Ammon's horn (tissue), 1 donor: Measurements from ENCODE around the gene ENPP1.
"Not testable (repeated sequence)": the region's sequence is repeated elsewhere in the genome, so short reads cannot be mapped to it uniquely, and the experiment has no call there.

Experiments used
- DNase-seq: peaks from one replicate; pipeline ENCODE4 v3.0.0-alpha.2; 2016; ENCODE audit warnings: low spot score

Gene ENPP1

DNA sequence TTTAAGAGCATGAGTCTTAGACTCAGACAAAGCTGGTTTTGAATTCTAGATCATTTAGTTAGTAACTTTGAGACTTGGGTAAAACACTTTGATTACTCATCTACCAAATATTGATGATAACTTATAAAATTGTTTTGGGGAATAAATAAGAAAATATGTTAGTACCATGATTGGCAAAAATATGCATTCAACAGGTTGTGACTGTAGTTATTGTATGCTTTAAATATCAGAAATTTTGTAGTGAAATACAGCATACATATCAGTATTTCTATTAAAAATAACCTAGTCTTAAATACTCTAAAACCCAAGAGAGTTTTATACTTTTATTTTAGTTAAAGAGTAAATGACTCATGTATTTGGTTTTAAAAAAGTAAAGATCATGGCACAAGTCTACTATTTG, 68.7 kb downstream of the ENPP1 start:
- no peak for DNase-seq

GRCh38 chr6:131877999-131878789, 70.4 kb downstream of the ENPP1 start:
- DNase-seq = no peak

DNA sequence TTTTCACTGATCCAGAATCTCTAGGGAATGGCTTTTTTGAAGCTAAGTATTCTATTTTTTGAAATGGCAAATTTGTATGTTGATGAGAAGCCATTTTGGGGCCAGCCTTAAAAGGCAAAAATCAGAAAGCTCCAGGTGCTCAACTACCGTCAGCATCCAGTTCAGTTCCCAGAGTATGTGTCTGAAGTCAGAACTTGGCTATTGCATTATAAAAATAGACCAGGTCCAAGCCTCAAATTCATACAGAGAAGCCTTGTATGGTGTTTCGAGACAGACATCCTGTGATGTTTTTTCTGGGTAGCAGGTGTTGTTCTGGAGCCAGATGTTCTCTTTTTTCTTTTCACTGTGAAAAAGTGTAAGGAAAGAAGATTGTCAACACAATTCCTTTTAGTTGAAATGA, 75.2 kb downstream of the ENPP1 start:
- no peak for DNase-seq

- DNase-seq = no peak
These were observed 77.4 kb downstream of the ENPP1 start for GRCh38 chr6:131885237-131885636.

- no peak for DNase-seq
These were observed 78.7 kb downstream of the ENPP1 start for GRCh38 chr6:131886517-131886916.

GRCh38 chr6:131890091-131890490, 82.3 kb downstream of the ENPP1 start:
- no peak for DNase-seq

GRCh38 chr6:131893198-131893597, 85.4 kb downstream of the ENPP1 start:
- no peak for DNase-seq

- no peak for DNase-seq
These were observed 86.9 kb downstream of the ENPP1 start for GRCh38 chr6:131894493-131895424.

DNA sequence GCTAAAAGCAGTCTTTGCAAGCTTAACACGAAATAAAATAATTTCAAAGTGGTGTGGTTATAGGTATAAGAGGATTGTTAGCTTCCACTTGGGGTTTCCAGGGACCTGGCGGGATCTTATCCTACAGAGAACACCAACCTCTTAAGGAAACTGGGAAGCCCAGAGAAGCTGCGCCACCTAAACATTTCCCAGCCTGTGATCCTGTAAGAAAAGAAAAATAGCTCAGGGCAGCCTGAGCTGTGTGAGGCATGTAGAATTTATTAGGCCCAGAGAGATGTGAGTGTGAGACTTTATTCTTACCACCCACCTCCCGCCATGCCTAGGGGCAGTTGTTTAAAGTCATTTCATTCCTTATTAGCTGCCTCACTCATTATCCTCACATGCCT, 89.2 kb downstream of the ENPP1 start:
- no peak for DNase-seq

DNA sequence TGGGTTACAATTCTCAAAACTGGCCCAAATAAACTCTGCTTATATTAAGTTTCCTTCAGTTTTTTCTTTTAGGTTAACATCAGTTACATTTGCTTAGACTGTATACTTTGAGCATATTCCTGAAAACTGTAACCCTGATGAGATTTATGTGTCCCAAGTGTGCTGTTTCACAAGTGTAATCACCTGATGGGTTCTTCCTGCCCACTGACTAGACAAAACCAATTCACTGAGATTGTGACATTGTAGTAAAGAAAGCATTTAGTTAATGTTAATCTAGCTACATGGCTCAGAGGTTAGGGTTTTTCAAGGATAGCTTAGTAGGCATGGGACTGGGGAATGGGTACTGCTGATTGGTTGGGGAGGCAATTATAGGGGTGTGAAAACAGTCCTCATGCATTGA, 89.8 kb downstream of the ENPP1 start:
- DNase-seq = no peak

GRCh38 chr6:131898718-131899117, 90.9 kb downstream of the ENPP1 start:
- no peak for DNase-seq

DNA sequence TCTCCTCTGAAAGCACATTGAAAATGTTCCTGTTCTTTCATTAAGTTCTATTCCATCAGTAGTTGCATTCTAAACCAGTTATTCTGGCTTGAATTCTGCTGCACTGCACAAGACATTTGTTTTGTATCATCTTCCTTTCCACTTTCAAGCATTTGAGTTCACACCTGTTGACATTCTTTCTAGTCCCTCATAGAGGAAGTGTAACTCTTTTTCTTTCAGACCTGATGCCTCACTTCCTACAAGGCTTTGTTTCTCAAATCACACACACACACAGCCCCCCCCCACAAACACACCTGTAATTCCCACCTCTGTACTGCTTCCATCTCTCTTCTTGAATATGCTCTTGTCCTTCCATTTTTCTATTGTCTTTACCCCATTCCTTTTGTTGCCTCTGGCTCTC, 92.4 kb downstream of the ENPP1 start:
- no peak for DNase-seq

DNA sequence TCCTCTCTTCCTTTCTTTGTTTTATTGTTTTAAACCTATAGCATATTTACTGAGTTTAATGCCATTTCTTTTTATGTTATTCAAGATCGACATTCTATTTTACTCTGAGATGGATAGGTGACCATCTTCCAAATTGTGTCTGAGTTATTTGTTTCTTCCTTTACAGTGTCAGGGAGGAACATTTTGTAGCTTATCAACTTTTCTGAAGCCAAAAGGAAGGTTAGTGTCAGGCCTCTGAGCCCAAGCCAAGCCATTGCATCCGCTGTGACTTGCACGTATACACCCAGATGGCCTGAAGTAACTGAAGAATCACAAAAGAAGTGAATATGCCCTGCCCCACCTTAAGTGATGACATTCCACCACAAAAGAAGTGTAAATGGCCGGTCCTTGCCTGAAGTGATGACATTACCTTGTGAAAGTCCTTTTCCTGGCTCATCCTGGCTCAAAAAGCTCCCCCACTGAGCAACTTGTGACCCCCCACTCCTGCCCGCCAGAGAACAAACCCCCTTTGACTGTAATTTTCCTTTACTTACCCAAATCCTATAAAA, 93.6 kb downstream of the ENPP1 start:
- not testable (repeated sequence) for DNase-seq

DNA sequence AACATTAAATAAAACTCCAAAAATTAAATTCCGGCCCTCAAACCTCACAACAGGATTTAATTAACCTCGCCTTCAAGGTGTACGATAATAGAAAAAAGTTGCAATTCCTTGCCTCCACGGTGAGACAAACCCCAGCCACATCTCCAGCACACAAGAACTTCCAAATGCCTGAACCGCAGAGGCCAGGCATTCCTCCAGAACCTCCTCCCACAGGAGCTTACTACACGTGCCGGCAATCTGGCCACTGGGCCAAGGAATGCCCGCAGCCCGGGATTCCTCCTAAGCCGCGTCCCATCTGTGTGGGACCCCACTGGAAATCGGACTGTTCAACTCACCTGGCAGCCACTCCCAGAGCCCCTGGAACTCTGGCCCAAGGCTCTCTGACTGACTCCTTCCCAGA, 95.9 kb downstream of the ENPP1 start:
- DNase-seq = not testable (repeated sequence)

DNA sequence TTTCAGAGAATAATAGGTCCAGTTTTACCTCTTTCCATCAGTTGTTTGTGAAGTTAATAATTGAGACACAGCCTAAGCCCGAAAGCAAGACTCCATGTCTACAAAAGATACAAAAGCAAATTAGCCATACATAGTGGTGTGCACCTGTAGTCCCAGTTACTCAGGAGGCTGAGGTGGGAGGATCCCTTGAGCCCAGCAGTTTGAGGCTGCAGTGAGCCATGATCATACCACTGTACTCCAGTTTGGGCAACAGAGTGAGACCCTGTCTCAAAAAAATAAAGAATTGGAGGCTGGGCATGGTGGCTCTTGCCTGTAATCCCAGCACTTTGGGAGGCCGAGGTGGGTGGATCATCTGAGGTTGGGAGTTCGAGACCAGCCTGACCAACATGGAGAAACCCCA, 101.0 kb downstream of the ENPP1 start:
- not testable (repeated sequence) for DNase-seq

DNA sequence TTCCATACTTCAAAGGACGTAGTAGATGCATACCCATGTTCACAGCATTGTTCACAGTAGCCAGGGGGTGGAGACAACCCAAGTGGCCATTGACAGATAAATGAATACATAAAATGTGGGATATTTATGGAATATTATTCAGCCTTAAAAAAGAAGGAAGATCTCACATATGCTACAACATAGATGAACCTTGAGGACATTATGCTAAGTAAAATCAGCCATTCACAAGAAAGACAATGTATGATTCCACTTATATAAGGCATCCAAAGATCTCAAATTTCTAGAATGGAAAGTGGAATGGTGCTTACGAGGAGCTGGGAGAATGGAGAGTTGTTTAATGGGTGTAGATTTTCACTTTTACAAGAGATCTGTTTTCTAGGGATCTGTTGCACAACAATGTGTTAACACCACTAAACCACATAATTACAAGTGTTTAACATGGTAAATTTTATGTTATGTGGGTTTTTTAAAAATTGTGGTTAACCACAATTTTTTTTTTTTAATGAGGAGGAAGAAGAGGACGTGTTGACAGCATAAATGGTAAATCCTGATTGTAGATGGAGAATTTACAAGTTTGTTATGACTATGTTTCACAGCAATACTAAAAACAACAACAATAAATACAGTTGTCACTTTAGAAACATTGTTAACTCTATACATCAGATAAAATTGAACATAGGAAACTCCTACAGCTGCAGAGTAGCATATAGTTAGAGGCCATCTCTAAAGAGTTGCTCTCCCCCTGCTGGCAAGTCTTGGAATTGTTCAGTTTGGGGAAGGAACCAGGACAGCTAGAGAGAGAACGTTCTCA, 101.8 kb downstream of the ENPP1 start:
- DNase-seq = peak; percentile 77

- DNase-seq = no peak
These were observed 102.4 kb downstream of the ENPP1 start for GRCh38 chr6:131910219-131910589.

DNA sequence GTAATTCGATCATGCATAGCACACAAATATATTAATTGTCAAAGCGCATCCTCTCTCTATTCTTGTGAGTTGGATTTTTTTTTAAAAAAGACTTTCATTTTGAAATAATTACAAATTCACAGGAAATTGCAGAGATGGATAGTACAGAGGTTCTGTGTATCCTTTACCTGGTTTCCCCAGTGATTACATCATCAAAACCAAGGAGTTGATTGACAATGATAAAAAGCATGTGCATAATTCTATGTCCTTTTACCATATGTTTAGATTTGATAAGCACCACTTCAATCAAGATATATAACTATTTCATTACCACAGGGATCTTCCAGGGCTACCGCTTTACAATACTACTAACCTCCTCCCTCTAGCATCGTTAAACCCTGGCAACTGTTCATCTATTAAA, 103.1 kb downstream of the ENPP1 start:
- DNase-seq = no peak

DNA sequence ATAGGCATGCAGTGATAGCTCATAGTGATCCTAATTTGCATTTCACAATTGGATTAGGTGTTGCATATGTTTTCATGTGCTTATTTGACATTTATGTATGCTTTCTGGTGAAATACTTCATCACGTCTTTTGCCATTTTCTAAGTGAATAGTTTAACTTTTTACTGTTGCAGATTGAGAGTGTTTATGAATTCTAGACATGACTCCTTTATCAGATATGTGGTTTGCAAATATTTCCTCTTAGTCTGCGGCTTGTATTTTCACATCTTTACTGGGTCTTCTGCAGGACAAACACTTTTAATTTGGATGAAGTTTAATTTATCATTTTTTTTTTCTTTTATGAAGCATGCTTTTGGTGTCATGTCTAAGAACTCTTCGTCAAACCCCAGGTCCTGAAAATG, 104.1 kb downstream of the ENPP1 start:
- no peak for DNase-seq

GRCh38 chr6:131914234-131914633, 106.4 kb downstream of the ENPP1 start:
- no peak for DNase-seq

DNA sequence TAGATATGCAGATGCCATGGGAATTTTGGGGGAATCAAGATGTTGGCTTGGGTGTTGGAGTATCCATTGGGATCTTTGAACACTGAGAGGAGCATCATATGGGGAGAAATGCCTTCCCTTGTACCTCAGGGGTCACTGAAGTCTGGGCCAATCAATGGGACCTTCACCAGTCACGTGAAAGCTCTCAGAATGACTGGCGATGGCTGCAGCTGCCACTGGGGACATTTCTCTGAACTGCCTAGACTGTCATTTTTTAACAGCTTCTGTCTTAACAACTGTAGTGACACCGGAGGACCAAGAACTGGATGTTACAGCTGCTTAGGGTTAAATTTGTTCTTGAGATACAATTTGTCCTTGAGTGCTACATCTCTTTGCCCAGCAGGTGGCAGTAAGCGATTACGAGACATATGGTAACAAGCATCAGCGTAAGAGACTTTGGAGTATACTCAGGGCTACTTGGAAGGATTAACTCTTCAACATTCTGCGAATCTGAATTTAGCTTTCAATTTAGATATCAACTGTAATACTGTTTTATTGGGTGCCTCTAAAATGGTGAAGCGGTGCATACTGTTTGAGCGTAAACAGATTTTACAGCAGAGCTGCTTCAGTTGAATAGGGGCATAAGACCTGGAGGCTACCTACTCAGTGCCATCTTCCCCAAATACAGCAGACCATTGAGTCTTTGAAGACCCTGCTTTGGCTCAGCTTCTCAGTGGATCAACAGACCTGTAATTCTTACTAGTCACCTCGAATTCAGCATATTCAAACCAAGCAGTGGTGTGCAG, 107.3 kb downstream of the ENPP1 start:
- DNase-seq = peak; percentile 88
